Testis (tissue), 2 donors: Measurements from ENCODE around the gene SPATA33.

ENCODE experiments used
- CTCF ChIP-seq, 3 experiments: fragments of 450-650 bp in 2 of 3; fragments of 200-600 bp in 1 of 3; sonication (generic) in 1 of 3; IDR thresholded peaks; one replicate each; pipeline ENCODE4 v1.5.1; 2016 to 2019; ENCODE audit warnings: antibody characterized with exemption in 3 of 3, mild to moderate bottlenecking in 2 of 3, moderate library complexity in 1 of 3
- POLR2A ChIP-seq: fragments of 450-650 bp; IDR thresholded peaks from one replicate; pipeline ENCODE4 v1.6.1; 2017; ENCODE audit warnings: antibody characterized with exemption, mild to moderate bottlenecking, moderate library complexity

- TF ChIP-seq POLR2A, result no peak
- no peak for TF ChIP-seq CTCF (IDR thresholded peaks at IDR 0.05)
These were observed 50.1 kb downstream of the SPATA33 start for GRCh38 chr16:89707695-89708094.
